GM10266 (cell line): ENCODE results near the gene NR2C2.

Source experiments
- DNase-seq: peaks from one replicate; pipeline ENCODE4 v3.0.0; 2012; ENCODE audit errors: extremely low spot score
- TF ChIP-seq, protein P1 (sequence below): IDR thresholded peaks from 2 replicates; pipeline ENCODE4 v1.5.1; 2012; ENCODE audit warnings: mild to moderate bottlenecking, low read depth; ENCODE audit not compliant: control insufficient read depth, insufficient read depth; ENCODE audit errors: missing control alignments

The NR2C2 gene

DNA sequence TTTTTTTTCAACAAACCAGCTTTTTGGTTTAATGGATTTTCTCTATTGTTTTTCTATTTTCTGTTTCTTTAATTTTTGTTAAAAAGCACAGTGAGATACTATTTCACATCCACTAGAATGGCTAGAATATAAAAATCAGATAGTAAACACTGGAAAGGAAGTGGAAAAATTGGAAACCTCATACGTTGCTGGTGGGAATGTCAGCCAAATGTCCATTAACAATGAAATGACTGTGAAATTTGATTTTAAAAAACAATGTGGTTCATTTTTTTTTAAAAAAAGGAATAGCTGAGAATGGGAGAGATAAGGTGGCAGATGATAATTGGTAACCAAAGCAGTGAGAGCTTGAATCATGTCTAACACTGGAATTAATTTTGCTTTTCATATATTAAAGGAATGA is 19.9 kb downstream of the NR2C2 start:
- TF ChIP-seq, protein P1, sequence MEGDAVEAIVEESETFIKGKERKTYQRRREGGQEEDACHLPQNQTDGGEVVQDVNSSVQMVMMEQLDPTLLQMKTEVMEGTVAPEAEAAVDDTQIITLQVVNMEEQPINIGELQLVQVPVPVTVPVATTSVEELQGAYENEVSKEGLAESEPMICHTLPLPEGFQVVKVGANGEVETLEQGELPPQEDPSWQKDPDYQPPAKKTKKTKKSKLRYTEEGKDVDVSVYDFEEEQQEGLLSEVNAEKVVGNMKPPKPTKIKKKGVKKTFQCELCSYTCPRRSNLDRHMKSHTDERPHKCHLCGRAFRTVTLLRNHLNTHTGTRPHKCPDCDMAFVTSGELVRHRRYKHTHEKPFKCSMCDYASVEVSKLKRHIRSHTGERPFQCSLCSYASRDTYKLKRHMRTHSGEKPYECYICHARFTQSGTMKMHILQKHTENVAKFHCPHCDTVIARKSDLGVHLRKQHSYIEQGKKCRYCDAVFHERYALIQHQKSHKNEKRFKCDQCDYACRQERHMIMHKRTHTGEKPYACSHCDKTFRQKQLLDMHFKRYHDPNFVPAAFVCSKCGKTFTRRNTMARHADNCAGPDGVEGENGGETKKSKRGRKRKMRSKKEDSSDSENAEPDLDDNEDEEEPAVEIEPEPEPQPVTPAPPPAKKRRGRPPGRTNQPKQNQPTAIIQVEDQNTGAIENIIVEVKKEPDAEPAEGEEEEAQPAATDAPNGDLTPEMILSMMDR, result no peak
- DNase-seq, result no peak

DNA sequence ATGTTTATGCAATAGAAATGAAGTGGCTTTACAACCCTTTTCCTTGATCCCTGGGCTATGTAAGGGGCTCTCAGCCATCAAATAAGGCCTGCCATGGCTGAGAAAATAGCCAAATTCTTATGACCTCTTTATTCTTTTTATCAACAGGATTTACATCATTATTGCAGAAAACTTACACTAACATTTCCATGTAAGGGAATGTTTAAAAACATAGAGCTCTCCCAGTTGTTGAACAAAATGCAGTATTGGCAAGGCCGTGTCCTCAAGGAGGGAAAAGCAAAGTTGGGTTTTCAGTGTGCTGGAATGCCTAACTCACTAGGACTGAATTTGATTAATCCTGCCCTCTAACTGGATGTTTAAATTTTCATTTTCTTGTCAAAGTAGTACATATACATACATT is 22.3 kb downstream of the NR2C2 start:
- TF ChIP-seq, protein P1, result no peak
- no peak for DNase-seq

DNA sequence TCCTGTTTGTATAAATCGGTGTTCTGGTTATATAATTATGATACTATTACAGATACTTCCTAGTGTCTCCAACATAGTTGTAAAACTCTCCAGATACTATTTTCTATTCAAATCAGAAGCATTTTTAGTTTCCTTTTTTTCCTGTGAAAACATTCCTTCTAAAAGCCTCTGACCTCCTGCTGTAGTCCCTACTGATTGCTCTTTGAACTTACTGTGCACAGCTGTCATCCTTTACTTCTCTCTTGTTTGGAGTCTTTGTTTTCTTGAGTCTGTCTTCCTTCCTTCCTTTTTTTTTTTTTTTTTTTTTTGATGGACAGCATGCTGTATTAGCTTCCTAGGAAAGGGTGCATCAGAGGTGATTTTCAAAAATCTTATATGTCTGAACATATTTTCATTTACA is 28.9 kb downstream of the NR2C2 start:
- no peak for DNase-seq

DNA sequence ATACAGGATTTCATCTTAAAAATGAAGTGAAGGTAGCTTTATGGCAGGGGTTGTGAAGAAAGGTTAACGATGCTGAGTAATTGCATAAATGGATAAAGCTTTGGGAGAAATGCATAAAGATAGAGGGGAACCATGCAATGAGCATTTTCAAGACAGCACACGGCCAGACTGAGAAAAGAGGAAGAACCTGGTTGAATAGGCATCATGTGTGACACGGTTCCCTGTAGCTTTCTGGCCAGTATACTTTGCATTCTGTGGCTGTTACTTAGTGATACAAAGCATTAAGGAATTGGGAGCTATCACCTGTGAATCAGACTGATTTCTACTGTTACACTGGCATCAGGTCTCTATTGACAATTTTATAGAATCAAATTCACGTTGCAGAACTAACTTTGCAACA is 33.3 kb downstream of the NR2C2 start:
- TF ChIP-seq, protein P1, result no peak

More for the DNA sequence above, 28.9 kb downstream of the NR2C2 start:
- TF ChIP-seq, protein P1, result no peak

DNA sequence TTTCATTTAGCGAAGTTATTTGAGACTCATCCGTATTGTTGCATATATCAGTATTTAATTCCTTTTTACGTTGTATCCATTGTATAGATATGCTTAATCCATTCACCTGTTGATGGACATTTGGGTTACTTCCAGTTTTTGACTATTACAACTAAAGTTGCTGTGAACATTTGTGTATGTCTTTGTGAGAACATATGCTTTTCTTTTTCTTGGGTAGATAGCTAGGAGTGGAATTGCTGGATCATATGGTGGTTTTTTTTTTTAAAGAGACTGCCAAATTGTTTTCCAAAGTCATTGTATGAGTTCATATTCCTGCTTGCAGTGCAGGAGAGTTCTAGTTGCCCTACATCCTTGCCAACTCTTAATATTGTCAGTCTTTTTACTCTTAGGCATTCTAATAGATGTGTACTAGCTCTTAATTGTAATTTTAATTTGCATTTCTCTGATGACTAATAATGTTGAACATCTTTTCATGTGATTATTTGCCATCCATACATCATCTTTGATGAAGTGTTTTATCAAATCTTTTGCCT is 37.3 kb downstream of the NR2C2 start:
- no peak for DNase-seq
- TF ChIP-seq, protein P1, result no peak

More for the DNA sequence above, 33.3 kb downstream of the NR2C2 start:
- DNase-seq, result peak; percentile 14

DNA sequence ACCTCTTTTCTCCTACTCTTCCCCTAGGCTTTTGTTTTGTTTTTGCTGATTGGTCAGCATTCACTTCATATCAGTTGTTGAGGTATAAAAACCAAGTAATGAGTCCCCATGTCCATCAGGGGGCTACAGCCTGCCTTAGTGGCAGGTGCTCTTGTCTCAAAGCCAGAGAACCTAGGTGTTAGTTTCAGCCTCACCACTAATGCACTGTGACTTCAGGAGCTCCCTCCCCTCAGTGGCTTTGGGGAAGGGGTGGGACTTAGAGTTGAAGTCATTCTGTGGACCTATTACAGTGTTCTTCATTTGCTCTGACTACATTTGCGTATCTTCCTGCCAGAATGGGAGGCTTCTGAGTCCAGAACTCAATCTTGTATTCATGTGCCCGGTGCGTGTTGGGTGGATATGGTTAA is 41.6 kb downstream of the NR2C2 start:
- TF ChIP-seq, protein P1, result peak; percentile 44
- peak; percentile 79 for DNase-seq

DNA sequence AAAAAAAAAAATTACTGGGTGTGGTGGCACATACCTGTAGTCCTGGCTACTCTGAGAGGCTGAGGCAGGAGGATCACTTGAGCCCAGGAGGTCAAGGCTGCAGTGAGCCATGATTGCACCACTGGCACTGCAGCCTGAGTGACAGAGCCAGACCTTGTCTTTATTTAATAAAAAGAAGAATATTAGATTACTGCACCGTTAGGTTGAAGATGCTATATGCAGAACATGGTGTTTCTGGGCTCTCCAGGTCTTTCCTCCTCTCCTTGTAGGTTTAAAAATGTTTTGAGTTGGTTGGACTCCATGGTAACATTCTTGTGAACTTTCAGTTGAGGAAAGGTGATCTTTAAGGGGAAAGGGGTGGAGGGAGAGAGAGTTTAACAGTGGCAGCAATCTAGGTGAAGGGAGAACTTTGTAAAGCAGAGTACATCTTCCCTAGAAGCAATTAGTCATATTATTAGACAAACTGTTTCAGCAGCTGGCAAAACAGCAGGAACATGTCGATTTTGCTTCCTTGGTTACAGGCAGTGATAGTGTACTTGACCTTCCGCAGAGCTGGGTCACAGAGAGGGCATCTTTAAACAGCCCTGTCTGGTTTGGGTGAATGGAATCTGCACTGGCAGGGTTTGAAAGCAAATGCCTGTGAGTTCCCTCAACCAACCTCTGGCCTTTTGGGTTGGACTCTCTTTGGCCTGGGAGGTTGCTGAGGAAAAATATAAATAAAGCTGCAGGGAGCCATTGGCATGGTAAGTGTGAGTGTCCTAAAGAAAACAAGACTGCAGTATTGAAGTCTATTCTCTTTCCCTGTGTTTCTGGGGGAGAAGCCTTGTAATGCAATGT is 42.8 kb downstream of the NR2C2 start:
- TF ChIP-seq, protein P1, result no peak
- no peak for DNase-seq
